B cell (primary cell): Measurements from ENCODE around the gene PPAN.

Experiments used
- CTCF ChIP-seq: fragments of 200-600 bp; IDR thresholded peaks from one replicate; pipeline ENCODE4 v1.8.0; 2022; ENCODE audit warnings: antibody characterized with exemption, mild to moderate bottlenecking
- EZH2 ChIP-seq: IDR thresholded peaks from 2 replicates; pipeline ENCODE4 v1.6.1; 2012; ENCODE audit warnings: borderline replicate concordance, low read depth, mild to moderate bottlenecking, moderate library complexity, low read length; ENCODE audit not compliant: insufficient read depth, poor library complexity, severe bottlenecking

- TF ChIP-seq CTCF (no peak), EZH2 (no peak)
Measured at GRCh38 chr19:10107817-10108367, 1.7 kb downstream of the PPAN start.
